Measurements from ENCODE around the gene C10orf95. TPM values are rescaled to one million over a fixed set of nuclear protein-coding genes. Genes with fewer than 3 reads are reported as not detected.

Gene C10orf95
- total and polyA plus RNA-seq, 2 experiments from 2014 or later = not detected

DNA sequence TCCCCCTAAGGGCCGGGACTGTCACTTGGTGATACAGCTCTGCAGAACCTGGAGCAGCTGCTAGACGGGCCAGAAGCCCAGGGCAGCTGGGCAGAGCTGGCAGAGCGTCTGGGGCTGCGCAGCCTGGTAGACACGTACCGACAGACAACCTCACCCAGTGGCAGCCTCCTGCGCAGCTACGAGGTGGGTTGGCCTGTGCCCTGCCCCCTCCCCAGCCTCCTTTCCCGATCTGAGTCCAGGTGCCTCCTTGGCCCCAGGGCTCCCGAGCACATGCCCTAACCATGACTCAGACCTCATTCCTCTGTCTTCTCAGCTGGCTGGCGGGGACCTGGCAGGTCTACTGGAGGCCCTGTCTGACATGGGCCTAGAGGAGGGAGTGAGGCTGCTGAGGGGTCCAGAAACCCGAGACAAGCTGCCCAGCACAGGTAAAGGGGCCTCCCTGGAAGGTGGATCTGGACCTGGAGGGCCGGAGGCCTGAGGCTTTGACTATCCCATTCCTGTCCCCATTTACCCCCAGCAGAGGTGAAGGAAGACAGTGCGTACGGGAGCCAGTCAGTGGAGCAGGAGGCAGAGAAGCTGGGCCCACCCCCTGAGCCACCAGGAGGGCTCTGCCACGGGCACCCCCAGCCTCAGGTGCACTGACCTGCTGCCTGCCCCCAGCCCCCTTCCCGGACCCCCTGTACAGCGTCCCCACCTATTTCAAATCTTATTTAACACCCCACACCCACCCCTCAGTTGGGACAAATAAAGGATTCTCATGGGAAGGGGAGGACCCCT lies 49.4 kb downstream of the C10orf95 start:
- H3K27ac ChIP-seq = no peak overlapping the region
- H3K4me1 ChIP-seq (ENCODE audit: insufficient read depth) = peaks cover 9% of the 10 kb centered on the region; the same call in 1 of the 2 replicates
- no peaks in the 10 kb centered on the region for H3K27me3 ChIP-seq (replicated peaks; ENCODE audit: insufficient read depth)
- H3F3A ChIP-seq (ENCODE audit: insufficient read depth) = no peaks in the 10 kb centered on the region
- H4K20me1 ChIP-seq (ENCODE audit: insufficient read depth) = no peaks in the 10 kb centered on the region
- H3K4me3 ChIP-seq = no peak overlapping the region
- in situ Hi-C loops (cut with MboI) = no loop called here
- no peak overlapping the region for H3K9ac ChIP-seq
- H3K36me3 ChIP-seq (ENCODE audit: low read depth) = no peaks in the 10 kb centered on the region
- 77 to 89% methylated on average over 17 to 18 of the region's 18 CpGs for WGBS, 2 experiments (ENCODE audit: low coverage in 1 of 2, low lambda C conversion rate in 2 of 2, missing lambda C conversion rate in 2 of 2)
- H3K79me2 ChIP-seq (ENCODE audit: insufficient read depth) = 0 out of 2 replicates have a peak, but pooled peaks cover 3% of the 10 kb centered on the region
- H3K4me2 ChIP-seq (ENCODE audit: unreplicated experiment) = no peak overlapping the region
- H3K9me3 ChIP-seq (ENCODE audit: low read depth) = no peaks in the 10 kb centered on the region
- DNase-seq = peak; percentile 71
- no peak overlapping the region for H2AFZ ChIP-seq
- TF ChIP-seq EZH2 (IDR thresholded peaks at IDR 0.05; ENCODE audit: insufficient read depth, poor library complexity, severe bottlenecking) (no peak), EZH2phosphoT487 (IDR thresholded peaks at IDR 0.05; ENCODE audit: insufficient read depth, low read depth) (no peak)
- H3K9me2 ChIP-seq (ENCODE audit: insufficient read depth) = no peaks in the 10 kb centered on the region

DNA sequence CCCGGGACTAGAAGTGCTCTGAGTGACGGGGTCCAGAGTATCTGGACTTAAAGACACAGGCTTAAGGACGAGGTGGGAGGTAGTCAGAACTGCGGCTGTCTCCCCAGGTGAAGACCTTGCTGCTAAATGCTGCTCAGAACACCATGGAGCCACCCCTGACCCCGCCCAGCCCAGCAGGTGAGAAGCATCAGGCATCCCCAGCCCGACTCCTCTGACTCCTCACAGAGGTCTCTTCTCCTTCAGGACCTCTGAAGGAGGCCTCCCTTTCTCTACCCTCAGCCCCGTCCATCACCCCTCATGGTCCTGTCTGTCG lies 50.0 kb downstream of the C10orf95 start:
- Histone ChIP-seq H2AFZ (no peak overlapping the region), H3K27ac (no peak overlapping the region), H3F3A (ENCODE audit: insufficient read depth) (no peaks in the 10 kb centered on the region), H3K9me3 (ENCODE audit: low read depth) (no peaks in the 10 kb centered on the region), H3K27me3 (replicated peaks; ENCODE audit: insufficient read depth) (no peaks in the 10 kb centered on the region), H3K79me2 (ENCODE audit: insufficient read depth) (peaks cover 9% of the 10 kb centered on the region), H3K9ac (no peak overlapping the region), H4K20me1 (ENCODE audit: insufficient read depth) (no peaks in the 10 kb centered on the region), H3K9me2 (ENCODE audit: insufficient read depth) (no peaks in the 10 kb centered on the region), H3K36me3 (ENCODE audit: low read depth) (no peaks in the 10 kb centered on the region), H3K4me3 (no peak overlapping the region), H3K4me1 (ENCODE audit: insufficient read depth) (peaks cover 13% of the 10 kb centered on the region), H3K4me2 (ENCODE audit: unreplicated experiment) (no peak overlapping the region)
- TF ChIP-seq EZH2 (IDR thresholded peaks at IDR 0.05; ENCODE audit: insufficient read depth, poor library complexity, severe bottlenecking) (no peak), EZH2phosphoT487 (IDR thresholded peaks at IDR 0.05; ENCODE audit: insufficient read depth, low read depth) (no peak)
- no peak for DNase-seq
- WGBS, 2 experiments (ENCODE audit: low coverage in 1 of 2, low lambda C conversion rate in 2 of 2, missing lambda C conversion rate in 2 of 2) = 77 to 82% methylated on average over 8 of the region's 8 CpGs
- in situ Hi-C loops (cut with MboI) = no loop called here

GRCh38 chr10:102400598-102401341 lies 50.6 kb downstream of the C10orf95 start:
- H4K20me1 ChIP-seq (ENCODE audit: insufficient read depth) = no peaks in the 10 kb centered on the region
- no peaks in the 10 kb centered on the region for H3K27me3 ChIP-seq (replicated peaks; ENCODE audit: insufficient read depth)
- in situ Hi-C loops (cut with MboI) = no loop called here
- H3K4me3 ChIP-seq = no peak overlapping the region
- H3K27ac ChIP-seq = no peak overlapping the region
- H3K9me2 ChIP-seq (ENCODE audit: insufficient read depth) = no peaks in the 10 kb centered on the region
- TF ChIP-seq EZH2 (IDR thresholded peaks at IDR 0.05; ENCODE audit: insufficient read depth, poor library complexity, severe bottlenecking) (no peak), EZH2phosphoT487 (IDR thresholded peaks at IDR 0.05; ENCODE audit: insufficient read depth, low read depth) (no peak)
- H2AFZ ChIP-seq = no peak overlapping the region
- H3K9me3 ChIP-seq (ENCODE audit: low read depth) = no peaks in the 10 kb centered on the region
- H3K4me1 ChIP-seq (ENCODE audit: insufficient read depth) = peaks cover 16% of the 10 kb centered on the region
- no peak overlapping the region for H3K9ac ChIP-seq
- peaks cover 14% of the 10 kb centered on the region for H3K79me2 ChIP-seq (ENCODE audit: insufficient read depth)
- 88 to 97% methylated on average over 14 to 22 of the region's 22 CpGs for WGBS, 2 experiments (ENCODE audit: low coverage in 1 of 2, low lambda C conversion rate in 2 of 2, missing lambda C conversion rate in 2 of 2)
- no peak for DNase-seq
- no peaks in the 10 kb centered on the region for H3K36me3 ChIP-seq (ENCODE audit: low read depth)
- H3F3A ChIP-seq (ENCODE audit: insufficient read depth) = no peaks in the 10 kb centered on the region
- no peak overlapping the region for H3K4me2 ChIP-seq (ENCODE audit: unreplicated experiment)

DNA sequence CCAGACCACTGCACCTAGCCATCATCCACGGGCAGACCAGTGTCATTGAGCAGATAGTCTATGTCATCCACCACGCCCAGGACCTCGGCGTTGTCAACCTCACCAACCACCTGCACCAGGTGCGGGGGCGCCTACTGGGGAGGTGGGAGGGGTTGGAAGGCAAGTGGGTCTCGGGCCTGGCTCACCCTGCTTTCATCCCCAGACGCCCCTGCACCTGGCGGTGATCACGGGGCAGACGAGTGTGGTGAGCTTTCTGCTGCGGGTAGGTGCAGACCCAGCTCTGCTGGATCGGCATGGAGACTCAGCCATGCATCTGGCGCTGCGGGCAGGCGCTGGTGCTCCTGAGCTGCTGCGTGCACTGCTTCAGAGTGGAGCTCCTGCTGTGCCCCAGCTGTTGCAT lies 51.3 kb downstream of the C10orf95 start:
- Histone ChIP-seq H3K4me1 (ENCODE audit: insufficient read depth) (peaks cover 16% of the 10 kb centered on the region), H3K9me2 (ENCODE audit: insufficient read depth) (no peaks in the 10 kb centered on the region), H3K4me3 (peak overlapping the region; percentile 73; the same call in 1 of the 2 replicates), H3K9ac (peak overlapping the region; percentile 71), H3K79me2 (ENCODE audit: insufficient read depth) (peaks cover 14% of the 10 kb centered on the region), H3K27ac (no peak overlapping the region), H3F3A (ENCODE audit: insufficient read depth) (no peaks in the 10 kb centered on the region), H3K27me3 (replicated peaks; ENCODE audit: insufficient read depth) (no peaks in the 10 kb centered on the region), H3K4me2 (ENCODE audit: unreplicated experiment) (peak overlapping the region; percentile 47), H3K9me3 (ENCODE audit: low read depth) (no peaks in the 10 kb centered on the region), H2AFZ (peak overlapping the region; percentile 80; the same call in 1 of the 2 replicates), H3K36me3 (ENCODE audit: low read depth) (no peaks in the 10 kb centered on the region), H4K20me1 (ENCODE audit: insufficient read depth) (no peaks in the 10 kb centered on the region)
- DNase-seq = no peak
- no peak for TF ChIP-seq EZH2 (IDR thresholded peaks at IDR 0.05; ENCODE audit: insufficient read depth, poor library complexity, severe bottlenecking)
- no peak for TF ChIP-seq EZH2phosphoT487 (IDR thresholded peaks at IDR 0.05; ENCODE audit: insufficient read depth, low read depth)
- in situ Hi-C loops (cut with MboI) = no loop called here
- 71 to 78% methylated on average over 13 to 17 of the region's 17 CpGs for WGBS, 2 experiments (ENCODE audit: low coverage in 1 of 2, low lambda C conversion rate in 2 of 2, missing lambda C conversion rate in 2 of 2)

MicroRNAs encoded within 50 kb of the gene (microRNA counts, 767-probe panel; counts per million panel counts)
- microRNA hsa-miR-146b-3p (447 counts per million, percentile 86 among the panel's probes with 10 or more counts), microRNA hsa-miR-146b-5p (447 counts per million, percentile 86 among the panel's probes with 10 or more counts)

Small RNAs within 50 kb of the gene (microRNA-seq; reads per million reads assigned to microRNA genes)
- 942 reads per million, percentile 75 among the genes with 10 or more reads in this experiment for gene MIR146B (ENCODE audit: borderline number of aligned reads)

Small RNAs within 50 kb of the gene (small RNA-seq; reads per million reads assigned to genes)
- gene MIR146B (ENCODE audit: low read depth, low replicate concordance) = 139 reads per million, percentile 95 among the genes with 10 or more reads in this experiment

Other genes with a start within 250 kb of the C10orf95 start
- 1.9 TPM in 1 of 2 replicates, not detected in the other for gene ELOVL3, start 225.2 kb downstream of the C10orf95 start, total RNA-seq (2014; rRNA removed; shearing (Covaris generic))
- gene ELOVL3, start 225.2 kb downstream of the C10orf95 start, polyA plus RNA-seq (2016; fragmentation: Nextera tagmentation; extraction: Ambion mirVana) = 1.4 and 1.9 TPM in 2 replicates
- gene PITX3, start 210.0 kb downstream of the C10orf95 start, total RNA-seq (2014; rRNA removed; shearing (Covaris generic)) = not detected in 2 replicates
- not detected in 2 replicates for gene PITX3, start 210.0 kb downstream of the C10orf95 start, polyA plus RNA-seq (2016; fragmentation: Nextera tagmentation; extraction: Ambion mirVana)
- 43.9 and 48.7 TPM in 2 replicates for gene GBF1, start 206.0 kb downstream of the C10orf95 start, total RNA-seq (2014; rRNA removed; shearing (Covaris generic))
- gene GBF1, start 206.0 kb downstream of the C10orf95 start, polyA plus RNA-seq (2016; fragmentation: Nextera tagmentation; extraction: Ambion mirVana) = 28.1 and 29.8 TPM in 2 replicates
- gene NFKB2, start 55.8 kb downstream of the C10orf95 start, total RNA-seq (2014; rRNA removed; shearing (Covaris generic)) = 21.5 and 34.7 TPM in 2 replicates
- 5.7 and 6.7 TPM in 2 replicates for gene NFKB2, start 55.8 kb downstream of the C10orf95 start, polyA plus RNA-seq (2016; fragmentation: Nextera tagmentation; extraction: Ambion mirVana)
- 1.0 and 11.3 TPM in 2 replicates for gene PSD, start 32.8 kb downstream of the C10orf95 start, total RNA-seq (2014; rRNA removed; shearing (Covaris generic))
- gene PSD, start 32.8 kb downstream of the C10orf95 start, polyA plus RNA-seq (2016; fragmentation: Nextera tagmentation; extraction: Ambion mirVana) = 0.95 and 1.8 TPM in 2 replicates
- gene FBXL15, start 30.7 kb downstream of the C10orf95 start, total RNA-seq (2014; rRNA removed; shearing (Covaris generic)) = 23.1 and 23.6 TPM in 2 replicates
- 17.7 and 19.8 TPM in 2 replicates for gene FBXL15, start 30.7 kb downstream of the C10orf95 start, polyA plus RNA-seq (2016; fragmentation: Nextera tagmentation; extraction: Ambion mirVana)
- 54.1 and 58.8 TPM in 2 replicates for gene CUEDC2, start 19.0 kb downstream of the C10orf95 start, total RNA-seq (2014; rRNA removed; shearing (Covaris generic))
- gene CUEDC2, start 19.0 kb downstream of the C10orf95 start, polyA plus RNA-seq (2016; fragmentation: Nextera tagmentation; extraction: Ambion mirVana) = 85.9 and 87.6 TPM in 2 replicates
- gene ACTR1A, start 51.2 kb upstream of the C10orf95 start, total RNA-seq (2014; rRNA removed; shearing (Covaris generic)) = 109 and 134 TPM in 2 replicates
- 127 and 134 TPM in 2 replicates for gene ACTR1A, start 51.2 kb upstream of the C10orf95 start, polyA plus RNA-seq (2016; fragmentation: Nextera tagmentation; extraction: Ambion mirVana)
- 3.1 and 3.7 TPM in 2 replicates for gene SUFU, start 52.4 kb upstream of the C10orf95 start, total RNA-seq (2014; rRNA removed; shearing (Covaris generic))
- gene SUFU, start 52.4 kb upstream of the C10orf95 start, polyA plus RNA-seq (2016; fragmentation: Nextera tagmentation; extraction: Ambion mirVana) = 5.0 and 5.5 TPM in 2 replicates
- gene TRIM8, start 192.9 kb upstream of the C10orf95 start, total RNA-seq (2014; rRNA removed; shearing (Covaris generic)) = 108 and 114 TPM in 2 replicates
- 35.6 and 37.5 TPM in 2 replicates for gene TRIM8, start 192.9 kb upstream of the C10orf95 start, polyA plus RNA-seq (2016; fragmentation: Nextera tagmentation; extraction: Ambion mirVana)